K562 (cell line): Measurements from ENCODE around the gene PIK3CG. TPM values are rescaled to one million over a fixed set of nuclear protein-coding genes. Genes with fewer than 3 reads are reported as not detected.

ENCODE experiments used
- ARNT ChIP-seq, 2 experiments: fragments of 450-650 bp; IDR thresholded peaks; 2 replicates each; pipeline ENCODE4 v1.6.1; 2016; ENCODE audit warnings: mild to moderate bottlenecking in 1 of 2
- ATF1 ChIP-seq, 2 experiments: fragments of 450-650 bp in 1 of 2; IDR thresholded peaks; 2 replicates each; pipeline ENCODE4 v1.6.1; 2016; ENCODE audit warnings: missing compliant biosample characterization in 1 of 2, missing genetic modification characterization in 1 of 2
- CBX2 ChIP-seq: fragments of 200-600 bp; sonication (generic); IDR thresholded peaks from one replicate; pipeline ENCODE4 v1.6.1; 2012; ENCODE audit warnings: mild to moderate bottlenecking, low read length, inconsistent platforms; ENCODE audit not compliant: insufficient read depth, poor library complexity, severe bottlenecking
- CREB1 ChIP-seq, 2 experiments: sonication (generic) in 1 of 2; formaldehyde crosslinking in 1 of 2; IDR thresholded peaks; 2 replicates each; pipeline versions ENCODE4 v1.6.1 to v1.8.0; 2012 to 2022; ENCODE audit warnings: inconsistent platforms in 1 of 2, mild to moderate bottlenecking in 1 of 2, missing genetic modification reagents in 1 of 2, moderate library complexity in 1 of 2
- ESRRB ChIP-seq: fragments of 250-450 bp; sonication (Bioruptor Pico); IDR thresholded peaks from 2 replicates; pipeline ENCODE4 v1.5.0; 2020; ENCODE audit warnings: mild to moderate bottlenecking, moderate library complexity, borderline replicate concordance
- GABPB1 ChIP-seq: sonication (generic); formaldehyde crosslinking; IDR thresholded peaks from 2 replicates; pipeline ENCODE4 v1.8.0; 2022; ENCODE audit warnings: mild to moderate bottlenecking, missing genetic modification reagents
- GTF2E2 ChIP-seq: fragments of 200-800 bp; sonication (Bioruptor generic); IDR thresholded peaks from 2 replicates; pipeline ENCODE4 v1.6.1; 2016; ENCODE audit warnings: missing genetic modification characterization, missing compliant biosample characterization
- HDAC3 ChIP-seq: fragments of 450-650 bp; IDR thresholded peaks from 2 replicates; pipeline ENCODE4 v1.6.1; 2018; ENCODE audit warnings: borderline replicate concordance, mild to moderate bottlenecking, moderate library complexity; ENCODE audit not compliant: partially characterized antibody
- MXI1 ChIP-seq: IDR thresholded peaks from 2 replicates; pipeline ENCODE4 v1.6.1; 2011; ENCODE audit warnings: low read depth, mild to moderate bottlenecking, improper control_type of control experiment, low read length
- NCOA6 ChIP-seq: fragments of 450-650 bp; IDR thresholded peaks from 2 replicates; pipeline ENCODE4 v1.6.1; 2017; ENCODE audit warnings: mild to moderate bottlenecking
- PML ChIP-seq: IDR thresholded peaks from 2 replicates; pipeline ENCODE4 v1.6.1; 2012; ENCODE audit warnings: low read length, inconsistent platforms
- RAD51 ChIP-seq: fragments of 450-650 bp; IDR thresholded peaks from 2 replicates; pipeline ENCODE4 v1.7.1; 2016; ENCODE audit warnings: low read depth, mild to moderate bottlenecking, borderline replicate concordance
- REST ChIP-seq, 2 experiments: fragments of 450-650 bp; formaldehyde crosslinking in 1 of 2; IDR thresholded peaks; 2 replicates each; pipeline versions ENCODE4 v1.4.0 to v1.6.1; 2014 to 2020; ENCODE audit warnings: mild to moderate bottlenecking in 2 of 2, borderline replicate concordance in 1 of 2, low read depth in 1 of 2
- RFX1 ChIP-seq: fragments of 450-650 bp; IDR thresholded peaks from 2 replicates; pipeline ENCODE4 v1.6.1; 2016; ENCODE audit warnings: mild to moderate bottlenecking, moderate library complexity
- RUNX1 ChIP-seq: sonication (generic); IDR thresholded peaks from 2 replicates; pipeline ENCODE4 v1.6.1; 2016; ENCODE audit warnings: antibody characterized with exemption, low read depth
- SMARCC2 ChIP-seq: fragments of 450-650 bp; IDR thresholded peaks from 2 replicates; pipeline ENCODE4 v1.6.1; 2017; ENCODE audit warnings: antibody characterized with exemption, moderate library complexity, mild to moderate bottlenecking, low read depth
- SOX6 ChIP-seq: fragments of 450-650 bp; IDR thresholded peaks from 2 replicates; pipeline ENCODE4 v1.6.1; 2014; ENCODE audit warnings: mild to moderate bottlenecking
- STAT5A ChIP-seq: IDR thresholded peaks from 2 replicates; pipeline ENCODE4 v1.6.1; 2012; ENCODE audit warnings: low read length, inconsistent platforms, borderline replicate concordance
- polyA plus RNA-seq, 8 experiments: library from polyadenylated mRNA; depleted of rRNA in 4 of 8; stranded (reverse) in 5 of 8; unstranded in 3 of 8; fragments of >200 nt; fragmentation: Nextera tagmentation in 2 of 8; fragmentation: Illumina TruSeq in 1 of 8; extraction: Ambion mirVana in 2 of 8; extraction: Trizol in 1 of 8; gene quantifications; 2 replicates each; pipeline versions ENCODE4 v1.2.1 to v1.2.3, GENCODE V29; 2011 to 2014; ENCODE audit warnings: inconsistent platforms in 1 of 8, missing spikeins in 1 of 8
- total RNA-seq, 7 experiments: library from RNA; depleted of rRNA in 6 of 7; stranded (reverse); fragments of >200 nt in 6 of 7; fragmentation: Illumina TruSeq in 2 of 7; extraction: Trizol in 2 of 7; gene quantifications; 2 replicates each; pipeline versions ENCODE4 v1.2.1 to v1.2.3, GENCODE V29; 2011 to 2021; ENCODE audit warnings: low replicate concordance in 1 of 7
- TF ChIP-seq, protein P1 (sequence below): fragments of 450-650 bp; formaldehyde crosslinking; conservative IDR thresholded peaks from 2 replicates; pipeline ENCODE4 v1.4.0; 2022; ENCODE audit warnings: mild to moderate bottlenecking, missing genetic modification characterization

The PIK3CG gene
- total and polyA plus RNA-seq, 9 of the 15 experiments (the other 6 are each of a cell fraction or from before 2014, with no cell fraction given): 5.3 to 42.5 (median 29.0) TPM

DNA sequence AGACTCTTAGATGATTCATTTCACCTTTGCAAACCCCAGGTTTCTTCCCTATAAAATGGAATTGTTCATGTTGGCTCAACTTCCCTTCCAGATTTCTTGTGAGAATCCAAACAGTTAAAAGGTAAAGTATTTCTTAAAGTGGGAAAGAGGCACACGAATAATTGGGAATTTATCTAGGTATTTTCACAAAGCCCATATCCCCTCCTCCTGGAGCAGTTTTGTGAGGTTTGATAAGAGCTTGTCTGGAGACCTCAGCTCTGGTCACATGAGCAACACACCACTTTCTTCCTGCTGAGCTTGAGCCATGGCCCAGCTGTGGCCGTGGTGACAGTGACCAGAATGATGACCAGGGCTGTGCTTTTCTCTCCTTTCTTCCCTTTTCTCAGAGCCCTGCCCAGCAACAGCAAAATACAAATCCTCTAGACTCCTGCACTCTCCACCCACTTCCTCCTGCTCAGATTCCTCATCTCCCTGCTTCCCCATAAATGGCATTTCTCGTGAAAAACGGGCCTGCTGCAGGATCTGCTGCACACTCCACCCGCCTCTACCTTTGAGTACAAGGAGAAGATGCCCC, 87.7 kb downstream of the PIK3CG start (continued):
- TF ChIP-seq REST (IDR thresholded peaks at IDR 0.05; ENCODE audit: borderline replicate concordance) (peak; percentile 64; the same call in 1 of the 2 replicates), REST (CRISPR knock-in tag; IDR thresholded peaks at IDR 0.05; ENCODE audit: low read depth) (no peak), ARNT (IDR thresholded peaks at IDR 0.05) (peak in 1 of 2 experiments; percentile 59; a peak in 1 of 4 replicates), ESRRB (CRISPR knock-in tag) (no peak), HDAC3 (peak; percentile 43), RUNX1 (no peak), PML (peak; percentile 48), RFX1 (peak; percentile 36; the same call in 1 of the 2 replicates), ATF1 (CRISPR knock-in tag; IDR thresholded peaks at IDR 0.05) (no peak), ATF1 (tag; IDR thresholded peaks at IDR 0.05) (peak; percentile 52), NCOA6 (no peak), MXI1 (0 out of 2 replicates have a peak, but pooled peaks have one; percentile 22), CREB1 (IDR thresholded peaks at IDR 0.05) (0 out of 2 replicates have a peak, but pooled peaks have one; percentile 22), CREB1 (CRISPR knock-in tag; IDR thresholded peaks at IDR 0.05) (no peak; the same call in 1 of the 2 replicates), GABPB1 (CRISPR knock-in tag) (peak; percentile 51; the same call in 1 of the 2 replicates), CBX2 (no peak), RAD51 (peak; percentile 90), SMARCC2 (0 out of 2 replicates have a peak, but pooled peaks have one; percentile 39), GTF2E2 (no peak), STAT5A (peak; percentile 47; the same call in 1 of the 2 replicates), SOX6 (peak; percentile 87)
- TF ChIP-seq, protein P1, sequence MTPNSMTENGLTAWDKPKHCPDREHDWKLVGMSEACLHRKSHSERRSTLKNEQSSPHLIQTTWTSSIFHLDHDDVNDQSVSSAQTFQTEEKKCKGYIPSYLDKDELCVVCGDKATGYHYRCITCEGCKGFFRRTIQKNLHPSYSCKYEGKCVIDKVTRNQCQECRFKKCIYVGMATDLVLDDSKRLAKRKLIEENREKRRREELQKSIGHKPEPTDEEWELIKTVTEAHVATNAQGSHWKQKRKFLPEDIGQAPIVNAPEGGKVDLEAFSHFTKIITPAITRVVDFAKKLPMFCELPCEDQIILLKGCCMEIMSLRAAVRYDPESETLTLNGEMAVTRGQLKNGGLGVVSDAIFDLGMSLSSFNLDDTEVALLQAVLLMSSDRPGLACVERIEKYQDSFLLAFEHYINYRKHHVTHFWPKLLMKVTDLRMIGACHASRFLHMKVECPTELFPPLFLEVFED: no peak; the same call in 1 of the 2 replicates
